Progenitor cell of endocrine pancreas (in vitro differentiated cells): ENCODE measurements around the gene FUT7. TPM values are rescaled to one million over a fixed set of nuclear protein-coding genes. Genes with fewer than 3 reads are reported as not detected.

Experiments used
- DNase-seq: peaks from one replicate; pipeline ENCODE4 v3.0.0; 2021; ENCODE audit warnings: low spot score; ENCODE audit not compliant: unreplicated experiment
- H3K27ac Mint-ChIP-seq: 2 replicates; pipeline ENCODE4 v1.8.0; 2021; ENCODE audit warnings: mild to moderate bottlenecking, moderate library complexity, mixed read lengths
- H3K27me3 Mint-ChIP-seq: 2 replicates; pipeline ENCODE4 v1.8.0; 2021; ENCODE audit warnings: mixed read lengths
- H3K36me3 Mint-ChIP-seq: 2 replicates; pipeline ENCODE4 v1.8.0; 2022; ENCODE audit warnings: mixed read lengths; ENCODE audit not compliant: insufficient read depth
- H3K4me1 Mint-ChIP-seq: 2 replicates; pipeline ENCODE4 v1.8.0; 2021; ENCODE audit warnings: low read depth, mixed read lengths
- H3K4me3 Mint-ChIP-seq: 2 replicates; pipeline ENCODE4 v1.8.0; 2021; ENCODE audit warnings: low read depth, mild to moderate bottlenecking, moderate library complexity, mixed read lengths
- H3K9me3 Mint-ChIP-seq: 2 replicates; pipeline ENCODE4 v1.8.0; 2021; ENCODE audit warnings: low read depth, mixed read lengths
- CTCF ChIP-seq: fragments of 200-600 bp; sonication (generic); IDR thresholded peaks from one replicate; pipeline ENCODE4 v1.5.0; 2021; ENCODE audit warnings: antibody characterized with exemption, mild to moderate bottlenecking; ENCODE audit not compliant: unreplicated experiment
- total RNA-seq: library from RNA; stranded (reverse); gene quantifications from 2 replicates; pipeline ENCODE4 v1.2.1, GENCODE V29; 2021

Gene FUT7
- total RNA-seq, 1 donor from 2014 or later: not detected

GRCh38 chr9:137077758-137078693, 46.1 kb upstream of the FUT7 start:
- no peaks in the 10 kb centered on the region for H3K36me3 Mint-ChIP-seq
- peak overlapping the region; percentile 47 for H3K4me3 Mint-ChIP-seq
- peaks cover 57% of the 10 kb centered on the region for H3K27me3 Mint-ChIP-seq
- no peaks in the 10 kb centered on the region for H3K9me3 Mint-ChIP-seq
- no peak for TF ChIP-seq CTCF
- no peaks in the 10 kb centered on the region for H3K4me1 Mint-ChIP-seq
- no peak overlapping the region for H3K27ac Mint-ChIP-seq
- no peak for DNase-seq

- Mint-ChIP-seq H3K4me1 (no peaks in the 10 kb centered on the region), H3K36me3 (no peaks in the 10 kb centered on the region), H3K9me3 (no peaks in the 10 kb centered on the region), H3K27me3 (peaks cover 57% of the 10 kb centered on the region), H3K27ac (no peak within 1 kb of the TSS), H3K4me3 (peak within 1 kb of the TSS; percentile 47)
- TF ChIP-seq CTCF: no peak
- no peak for DNase-seq
Measured at GRCh38 chr9:137077010-137077747, 45.3 kb upstream of the FUT7 start, which contains the start of gene UAP1L1. TSS of gene UAP1L1 (plus strand) at chr9:137077517. CDS start at chr9:137077533, 16 bp downstream.

GRCh38 chr9:137076636-137077009, 44.7 kb upstream of the FUT7 start:
- no peaks in the 10 kb centered on the region for H3K9me3 Mint-ChIP-seq
- H3K27ac Mint-ChIP-seq: no peak overlapping the region
- TF ChIP-seq CTCF: no peak
- H3K4me1 Mint-ChIP-seq: no peaks in the 10 kb centered on the region
- peak overlapping the region; percentile 44 for H3K4me3 Mint-ChIP-seq
- no peaks in the 10 kb centered on the region for H3K36me3 Mint-ChIP-seq
- DNase-seq: no peak
- peaks cover 52% of the 10 kb centered on the region for H3K27me3 Mint-ChIP-seq

- Mint-ChIP-seq H3K9me3 (no peaks in the 10 kb centered on the region), H3K27ac (no peak overlapping the region), H3K4me1 (peaks cover 6% of the 10 kb centered on the region), H3K4me3 (no peak overlapping the region), H3K27me3 (peaks cover 50% of the 10 kb centered on the region), H3K36me3 (no peaks in the 10 kb centered on the region)
- DNase-seq: no peak
- no peak for TF ChIP-seq CTCF
Measured at GRCh38 chr9:137075275-137075775, 43.4 kb upstream of the FUT7 start.

- no peaks in the 10 kb centered on the region for H3K36me3 Mint-ChIP-seq
- no peak overlapping the region for H3K4me3 Mint-ChIP-seq
- no peak overlapping the region for H3K27ac Mint-ChIP-seq
- DNase-seq: no peak
- peaks cover 47% of the 10 kb centered on the region for H3K27me3 Mint-ChIP-seq
- no peaks in the 10 kb centered on the region for H3K9me3 Mint-ChIP-seq
- peaks cover 6% of the 10 kb centered on the region for H3K4me1 Mint-ChIP-seq
- no peak for TF ChIP-seq CTCF
Measured at GRCh38 chr9:137074657-137075274, 42.9 kb upstream of the FUT7 start.
